WERI-Rb-1 (cell line): ENCODE data around the gene SORCS2.

Experiments
- DNase-seq: peaks from one replicate; pipeline ENCODE4 v3.0.0-alpha.2; 2020
- H3K27ac ChIP-seq: fragments of 250-450 bp; sonication (Bioruptor Pico); 2 replicates; pipeline ENCODE4 v1.5.1; 2020; ENCODE audit warnings: mild to moderate bottlenecking, moderate library complexity
- H3K27me3 ChIP-seq: fragments of 250-450 bp; sonication (Bioruptor Pico); 2 replicates; pipeline ENCODE4 v1.5.1; 2021; ENCODE audit warnings: mild to moderate bottlenecking, low read depth, moderate library complexity; ENCODE audit not compliant: insufficient read depth, severe bottlenecking
- H3K36me3 ChIP-seq: fragments of 250-450 bp; sonication (Bioruptor Pico); 2 replicates; pipeline ENCODE4 v1.5.1; 2020; ENCODE audit warnings: mild to moderate bottlenecking, moderate library complexity
- H3K4me3 ChIP-seq: 2 replicates; pipeline ENCODE4 v1.5.1; 2011; ENCODE audit warnings: low read depth, mild to moderate bottlenecking, control low read depth, low read length
- H3K9me3 ChIP-seq: fragments of 250-450 bp; sonication (Bioruptor Pico); 2 replicates; pipeline ENCODE4 v1.5.1; 2021; ENCODE audit warnings: mild to moderate bottlenecking, moderate library complexity; ENCODE audit not compliant: severe bottlenecking
- TF ChIP-seq, protein P1 (sequence below): IDR thresholded peaks from 2 replicates; pipeline ENCODE4 v1.5.1; 2011; ENCODE audit warnings: low read depth, mild to moderate bottlenecking, control low read depth, inconsistent platforms, low read length

The SORCS2 gene

DNA sequence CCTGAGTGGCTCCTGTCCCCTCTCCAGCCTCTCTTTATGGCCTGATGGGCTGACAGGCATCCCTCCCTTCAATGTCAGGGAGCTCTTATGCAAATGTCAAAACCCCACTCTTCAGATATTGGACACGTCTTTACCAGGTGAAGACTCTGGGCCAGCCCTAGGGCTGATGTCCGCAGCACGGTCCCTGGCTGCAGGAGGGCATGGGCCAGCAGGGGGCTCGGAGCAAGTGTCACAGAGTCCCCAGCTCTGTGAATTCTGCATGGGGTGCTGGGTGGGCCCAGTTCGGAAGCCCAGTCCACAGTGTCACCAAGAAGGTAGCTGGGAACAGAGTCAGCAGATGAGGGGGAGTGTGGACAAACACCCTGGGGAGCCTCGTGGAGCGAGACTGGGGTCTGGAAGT, 282.0 kb downstream of the SORCS2 start:
- TF ChIP-seq, protein P1, sequence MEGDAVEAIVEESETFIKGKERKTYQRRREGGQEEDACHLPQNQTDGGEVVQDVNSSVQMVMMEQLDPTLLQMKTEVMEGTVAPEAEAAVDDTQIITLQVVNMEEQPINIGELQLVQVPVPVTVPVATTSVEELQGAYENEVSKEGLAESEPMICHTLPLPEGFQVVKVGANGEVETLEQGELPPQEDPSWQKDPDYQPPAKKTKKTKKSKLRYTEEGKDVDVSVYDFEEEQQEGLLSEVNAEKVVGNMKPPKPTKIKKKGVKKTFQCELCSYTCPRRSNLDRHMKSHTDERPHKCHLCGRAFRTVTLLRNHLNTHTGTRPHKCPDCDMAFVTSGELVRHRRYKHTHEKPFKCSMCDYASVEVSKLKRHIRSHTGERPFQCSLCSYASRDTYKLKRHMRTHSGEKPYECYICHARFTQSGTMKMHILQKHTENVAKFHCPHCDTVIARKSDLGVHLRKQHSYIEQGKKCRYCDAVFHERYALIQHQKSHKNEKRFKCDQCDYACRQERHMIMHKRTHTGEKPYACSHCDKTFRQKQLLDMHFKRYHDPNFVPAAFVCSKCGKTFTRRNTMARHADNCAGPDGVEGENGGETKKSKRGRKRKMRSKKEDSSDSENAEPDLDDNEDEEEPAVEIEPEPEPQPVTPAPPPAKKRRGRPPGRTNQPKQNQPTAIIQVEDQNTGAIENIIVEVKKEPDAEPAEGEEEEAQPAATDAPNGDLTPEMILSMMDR, result peak; percentile 52
- H3K9me3 ChIP-seq, result no peaks in the 10 kb centered on the region
- DNase-seq, result no peak
- H3K4me3 ChIP-seq, result no peak overlapping the region
- peaks cover 2% of the 10 kb centered on the region; the same call in 1 of the 2 replicates for H3K36me3 ChIP-seq
- H3K27ac ChIP-seq, result no peak overlapping the region
- H3K27me3 ChIP-seq, result no peaks in the 10 kb centered on the region

DNA sequence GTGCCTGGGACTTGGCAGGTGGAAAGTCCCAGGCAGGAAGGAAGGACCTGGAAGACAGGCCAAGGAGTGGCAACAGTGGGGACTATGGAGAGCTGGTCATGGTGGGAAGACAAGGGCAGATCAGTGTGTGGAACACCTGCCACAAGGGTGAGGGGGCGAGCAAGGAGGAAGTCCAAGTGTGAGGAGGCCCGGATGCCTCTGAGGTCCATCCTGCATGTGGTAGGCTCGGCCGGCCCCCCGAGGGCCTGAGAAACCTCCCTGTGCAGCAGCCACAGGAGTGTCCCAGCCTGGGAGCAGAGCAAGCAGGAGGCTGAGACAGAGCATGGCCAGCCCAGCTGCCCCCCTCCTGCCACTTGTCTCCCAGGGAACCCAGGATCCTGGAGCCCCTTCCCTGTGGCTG, 282.9 kb downstream of the SORCS2 start:
- Histone ChIP-seq H3K27me3 (no peaks in the 10 kb centered on the region), H3K4me3 (no peak overlapping the region), H3K27ac (no peak overlapping the region), H3K9me3 (no peaks in the 10 kb centered on the region), H3K36me3 (peaks cover 2% of the 10 kb centered on the region; the same call in 1 of the 2 replicates)
- TF ChIP-seq, protein P1, result no peak
- no peak for DNase-seq

DNA sequence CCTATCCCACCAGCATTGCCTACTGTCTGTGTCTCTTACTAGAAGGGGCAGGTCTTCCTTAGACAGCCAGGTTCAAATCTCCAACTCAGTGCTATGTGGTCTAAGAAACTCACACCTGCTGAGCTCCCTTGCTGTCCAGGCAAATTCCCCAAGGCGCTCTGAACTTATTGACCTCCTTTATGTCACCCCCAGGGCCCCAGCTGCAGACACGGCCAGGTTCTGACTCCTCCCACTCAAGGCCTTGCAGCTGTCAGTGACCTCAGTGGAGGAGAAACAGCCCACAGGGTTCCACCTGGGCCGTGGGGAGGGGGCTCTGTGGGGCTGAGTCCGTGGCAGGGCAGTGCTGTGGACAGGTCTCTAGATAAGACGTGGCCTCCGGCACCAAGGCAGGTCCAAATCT, 284.5 kb downstream of the SORCS2 start:
- Histone ChIP-seq H3K36me3 (peaks cover 2% of the 10 kb centered on the region; the same call in 1 of the 2 replicates), H3K9me3 (peaks cover 5% of the 10 kb centered on the region), H3K27me3 (no peaks in the 10 kb centered on the region), H3K27ac (no peak overlapping the region), H3K4me3 (no peak overlapping the region)
- TF ChIP-seq, protein P1, result no peak
- DNase-seq, result no peak

DNA sequence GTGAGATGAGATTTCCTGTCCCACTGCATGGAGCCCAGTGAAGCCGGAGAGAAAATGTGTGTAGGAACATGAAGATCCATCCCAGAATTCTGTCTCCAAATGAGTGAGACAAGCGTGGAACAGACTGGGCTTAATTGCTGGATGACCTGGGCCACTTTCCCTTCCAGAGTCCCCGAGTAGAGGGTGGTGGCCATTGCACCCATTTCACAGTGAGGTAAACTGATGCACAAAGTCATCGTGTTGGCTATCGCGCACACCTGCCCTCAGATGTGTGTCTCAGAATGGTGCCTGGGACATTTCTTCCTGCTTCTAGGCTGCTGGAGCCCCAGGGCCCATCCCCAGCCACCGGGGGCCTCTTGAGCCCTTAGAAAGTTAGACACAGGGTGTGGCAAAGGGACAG, 285.4 kb downstream of the SORCS2 start:
- no peaks in the 10 kb centered on the region for H3K27me3 ChIP-seq
- H3K9me3 ChIP-seq, result peaks cover 5% of the 10 kb centered on the region
- no peak overlapping the region for H3K27ac ChIP-seq
- no peak overlapping the region for H3K4me3 ChIP-seq
- TF ChIP-seq, protein P1, result no peak
- peaks cover 2% of the 10 kb centered on the region; the same call in 1 of the 2 replicates for H3K36me3 ChIP-seq
- DNase-seq, result no peak

DNA sequence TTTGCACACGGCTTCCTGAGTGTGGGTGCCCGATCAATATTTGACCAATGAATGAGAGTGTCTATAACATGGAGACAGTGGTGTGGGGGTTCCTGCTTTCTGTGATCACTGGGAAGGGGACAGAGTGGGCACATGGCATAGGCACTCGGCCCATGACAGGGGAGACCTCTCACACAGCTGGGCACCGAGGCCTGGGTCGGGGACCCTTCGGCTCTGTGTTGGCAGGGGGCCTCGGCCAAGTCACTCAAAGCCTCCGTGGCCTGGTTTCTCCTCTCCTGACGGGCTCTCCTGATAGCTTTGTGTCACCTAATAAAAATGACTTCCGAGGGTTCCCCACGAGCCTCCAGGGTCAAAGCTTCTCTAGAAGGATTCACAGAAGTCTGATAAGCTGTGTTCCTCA, 286.3 kb downstream of the SORCS2 start:
- TF ChIP-seq, protein P1, result no peak
- no peak overlapping the region for H3K27ac ChIP-seq
- peaks cover 2% of the 10 kb centered on the region; the same call in 1 of the 2 replicates for H3K36me3 ChIP-seq
- no peaks in the 10 kb centered on the region for H3K27me3 ChIP-seq
- DNase-seq, result no peak
- peaks cover 5% of the 10 kb centered on the region for H3K9me3 ChIP-seq
- no peak overlapping the region for H3K4me3 ChIP-seq

DNA sequence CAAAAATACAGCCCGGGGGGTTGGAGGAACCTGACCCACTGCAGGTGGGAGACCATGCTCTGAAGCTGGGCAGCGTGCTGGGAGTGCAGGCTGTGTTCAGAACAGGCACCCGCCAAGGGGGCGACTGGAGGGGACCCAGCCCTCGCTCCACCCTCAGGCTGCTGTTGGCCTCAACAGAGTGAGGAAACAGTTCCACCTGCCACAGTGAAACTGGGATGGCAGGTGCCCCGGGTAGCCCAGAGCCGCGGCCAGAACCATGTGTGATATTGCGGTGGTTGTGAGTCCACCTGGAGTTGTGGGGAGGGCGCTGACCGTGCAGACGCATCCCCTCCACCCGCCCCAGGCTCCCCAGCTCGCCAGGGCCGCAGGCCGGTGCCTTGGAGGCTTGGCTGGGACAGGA, 288.1 kb downstream of the SORCS2 start:
- Histone ChIP-seq H3K4me3 (no peak overlapping the region), H3K9me3 (peaks cover 5% of the 10 kb centered on the region), H3K36me3 (peaks cover 2% of the 10 kb centered on the region; the same call in 1 of the 2 replicates), H3K27me3 (no peaks in the 10 kb centered on the region), H3K27ac (no peak overlapping the region)
- TF ChIP-seq, protein P1, result no peak
- no peak for DNase-seq
